NOMO-1 treated with DMSO at 0.1 percent for 48 hours (cell line): ENCODE results near the gene VMA21.

Experiments used
- DNase-seq: peaks from one replicate; lab custom pipeline; 2025; ENCODE audit not compliant: unreplicated experiment; lab: John Stamatoyannopoulos, UW

Gene VMA21

GRCh38 chrX:151396825-151397740 is at the start of gene VMA21:
Gene VMA21 (plus strand): TSS chrX:151397206. CDS start chrX:151397309, 103 bp downstream.
- DNase-seq, result peak; percentile 63

DNA sequence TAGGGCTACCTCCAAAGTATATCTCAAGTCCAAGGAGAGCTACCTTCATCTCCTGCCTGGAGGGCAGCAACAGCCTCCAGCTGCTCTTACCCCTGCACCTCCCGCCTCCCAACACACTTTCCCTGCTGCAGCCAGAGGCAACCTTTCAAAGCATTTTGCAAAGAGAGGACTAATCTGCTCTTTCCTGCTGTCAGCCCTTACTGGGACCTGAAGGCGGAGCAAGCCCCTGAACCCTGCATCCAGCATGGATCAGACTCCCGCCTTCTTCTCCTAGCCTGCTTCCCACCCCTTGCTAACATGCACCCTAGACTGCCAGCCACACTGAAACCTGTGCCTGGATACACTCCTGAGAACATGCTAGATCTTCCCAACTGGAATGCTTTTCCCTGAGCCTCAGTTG is 37.7 kb upstream of the VMA21 start:
- no peak for DNase-seq

DNA sequence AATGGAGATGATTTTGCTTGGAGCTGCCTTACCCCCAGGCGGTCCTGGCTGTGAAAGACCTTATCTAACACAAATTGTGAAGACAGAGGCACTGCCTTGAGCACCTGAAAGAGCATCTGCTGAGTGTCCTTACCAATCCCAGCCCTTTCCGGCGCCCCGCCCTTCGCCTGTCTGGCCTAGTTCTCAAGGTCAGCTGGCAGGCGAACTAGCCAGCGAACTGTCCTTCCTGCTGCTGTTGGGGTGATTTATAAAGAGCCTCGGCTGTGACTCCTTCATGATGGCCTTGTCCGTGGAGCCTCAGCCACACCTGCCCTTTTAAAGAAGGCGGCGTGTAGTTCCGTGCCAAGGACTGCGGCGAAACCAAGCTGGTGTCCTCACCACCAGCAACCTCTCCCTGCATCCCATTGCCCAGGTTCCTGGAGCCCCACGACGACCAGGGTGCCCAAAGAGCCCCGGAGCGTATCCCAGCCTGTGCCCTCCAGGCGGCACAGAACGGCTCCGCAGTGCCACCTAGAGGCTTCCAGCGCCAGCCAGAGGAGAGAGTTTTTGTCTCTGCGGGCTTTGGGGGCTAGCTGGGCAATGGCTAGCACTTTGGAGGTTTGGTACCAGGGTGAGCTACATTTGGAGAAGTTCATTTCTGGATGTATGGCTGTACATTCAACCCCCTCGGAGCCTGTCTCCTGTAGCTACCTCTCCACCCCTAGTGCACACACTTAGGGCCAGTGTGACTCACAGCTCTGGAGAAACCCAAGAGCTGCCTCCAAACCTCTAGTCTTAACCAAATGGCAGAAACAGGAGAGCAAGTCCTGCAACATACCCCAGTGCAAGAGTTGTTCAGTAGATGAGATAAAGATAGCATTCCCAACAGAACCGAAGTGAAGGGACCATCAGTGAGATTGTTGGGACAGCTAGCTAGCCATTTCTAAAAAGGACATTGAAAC is 36.8 kb upstream of the VMA21 start:
- DNase-seq, result no peak

DNA sequence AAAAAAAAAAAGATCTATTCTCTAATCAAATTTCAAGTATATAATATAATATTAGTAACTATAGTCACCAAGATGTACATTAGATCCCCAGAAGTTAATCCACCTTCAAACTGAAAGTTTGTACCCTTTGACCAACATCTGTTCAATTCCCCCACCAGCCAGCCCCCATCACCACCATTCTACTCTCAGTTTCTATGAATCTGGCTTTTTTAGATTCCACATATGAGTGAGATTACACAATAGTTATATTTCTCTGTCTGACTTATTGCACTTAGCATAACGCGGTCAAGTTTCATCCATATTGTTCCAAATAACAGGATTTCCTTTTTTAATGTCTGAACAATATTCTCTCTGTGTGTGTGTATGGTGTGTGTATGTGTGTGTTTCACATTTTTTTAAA is 33.7 kb upstream of the VMA21 start:
- DNase-seq, result no peak

- no peak for DNase-seq
These were observed 31.4 kb upstream of the VMA21 start for GRCh38 chrX:151365579-151365978.

- no peak for DNase-seq
These were observed 26.1 kb upstream of the VMA21 start for GRCh38 chrX:151370906-151371305.

DNA sequence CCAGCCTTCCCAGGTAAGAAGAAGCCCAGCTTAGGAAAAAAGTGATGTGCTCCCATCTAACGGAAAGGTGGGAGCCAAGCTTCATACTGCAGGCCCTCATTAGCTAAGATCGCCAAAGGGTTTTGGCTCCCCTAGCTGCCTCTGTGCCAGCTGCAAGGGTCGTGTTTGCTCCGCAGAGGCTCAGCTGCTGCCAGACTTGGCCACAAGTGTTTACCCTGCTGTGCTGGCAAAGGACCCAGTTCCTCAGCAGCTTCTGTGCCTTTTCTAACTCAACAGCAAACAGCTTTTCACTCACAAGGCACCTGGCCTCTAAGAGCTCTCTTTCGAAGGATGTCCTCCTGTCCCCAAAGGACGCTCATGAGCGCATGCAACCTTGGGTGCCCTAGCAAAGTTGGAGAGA is 12.2 kb upstream of the VMA21 start:
- DNase-seq, result no peak

DNA sequence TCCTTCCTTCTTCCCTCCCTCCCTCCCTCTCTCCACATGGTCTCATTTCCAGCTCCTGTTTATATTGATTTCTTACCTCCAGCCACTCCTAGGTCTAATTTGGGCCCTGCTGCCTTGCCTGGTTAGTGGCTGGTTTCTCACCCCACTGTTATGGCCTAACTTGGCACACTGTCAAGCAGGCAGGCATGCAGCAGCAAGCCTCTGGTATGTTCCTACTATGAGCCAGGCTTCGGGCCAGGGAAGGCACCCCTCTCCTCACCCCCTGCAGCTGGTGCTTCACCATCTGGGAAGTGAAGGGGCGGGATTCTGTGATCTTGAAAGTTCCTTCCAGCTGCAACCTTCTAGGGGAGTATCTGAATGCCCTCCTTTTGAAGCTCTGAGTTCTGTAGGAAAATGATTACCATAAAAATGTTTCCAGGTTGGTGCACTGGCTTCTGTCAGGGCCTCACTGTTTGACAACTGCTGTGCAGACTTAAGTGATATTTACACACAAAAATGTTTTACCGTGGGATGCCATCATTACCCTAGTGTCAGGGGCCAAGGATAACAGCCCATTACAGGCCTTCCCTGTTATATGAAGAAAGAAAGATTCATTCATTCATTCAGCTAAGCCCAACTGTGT is 10.1 kb upstream of the VMA21 start:
- DNase-seq, result no peak

- no peak for DNase-seq
These were observed 5.3 kb upstream of the VMA21 start for GRCh38 chrX:151391722-151392121.

GRCh38 chrX:151393514-151393913 is 3.5 kb upstream of the VMA21 start:
- peak; percentile 10 for DNase-seq

DNA sequence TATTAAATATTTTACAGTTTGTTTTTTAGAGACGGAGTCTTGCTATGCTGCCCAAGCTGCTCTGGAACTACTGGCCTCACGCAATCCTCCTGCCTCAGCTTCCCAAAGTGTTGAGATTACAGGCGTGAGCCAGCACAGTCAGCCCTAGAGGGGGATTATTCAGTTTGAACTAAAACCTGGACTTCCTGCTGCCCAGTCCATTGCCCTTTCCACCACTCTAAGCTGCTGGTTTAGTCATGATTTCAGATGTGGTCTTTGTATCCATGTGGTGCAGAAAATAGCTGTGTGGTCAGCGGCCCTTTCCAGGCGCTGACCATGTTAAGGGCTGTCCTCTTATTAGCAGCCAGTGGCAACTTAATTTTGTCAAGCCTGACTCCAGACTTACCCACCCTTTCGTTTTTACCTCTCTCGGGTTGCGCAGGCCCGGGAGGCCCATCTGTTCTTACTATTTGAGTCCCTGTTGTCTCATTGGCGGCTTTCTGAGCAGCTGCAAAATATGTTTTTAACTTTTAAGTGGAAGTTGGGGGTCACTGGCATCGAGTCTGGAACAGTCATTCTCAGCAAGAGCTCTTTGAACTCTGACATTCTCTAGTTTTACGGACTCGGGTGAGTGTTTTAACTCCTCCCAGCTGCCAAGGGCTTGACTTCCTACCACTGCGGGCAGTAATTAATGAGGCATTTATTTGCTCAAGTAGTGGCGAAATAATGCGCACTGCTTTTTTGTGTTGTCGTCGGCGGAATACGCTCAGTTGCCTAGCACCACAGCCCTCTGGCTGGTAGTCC is 773 bp upstream of the VMA21 start:
- peak; percentile 42 for DNase-seq

DNA sequence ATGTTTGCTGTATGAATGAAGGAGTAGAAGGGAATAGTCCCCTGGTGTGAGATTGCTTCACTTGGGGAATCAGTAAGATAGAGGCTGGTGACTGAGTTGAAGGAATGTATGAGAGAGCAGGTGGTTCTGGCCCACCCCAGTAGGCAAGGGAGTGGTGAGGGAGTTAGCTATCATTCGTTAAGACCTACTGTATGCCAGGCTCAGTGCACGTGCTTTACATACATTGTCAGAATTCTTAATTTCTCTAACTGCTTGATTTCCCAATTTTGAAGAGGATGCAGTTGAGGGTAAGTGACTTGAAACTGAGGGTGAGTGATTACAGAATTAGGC is 700 bp downstream of the VMA21 start:
- peak; percentile 6 for DNase-seq

DNA sequence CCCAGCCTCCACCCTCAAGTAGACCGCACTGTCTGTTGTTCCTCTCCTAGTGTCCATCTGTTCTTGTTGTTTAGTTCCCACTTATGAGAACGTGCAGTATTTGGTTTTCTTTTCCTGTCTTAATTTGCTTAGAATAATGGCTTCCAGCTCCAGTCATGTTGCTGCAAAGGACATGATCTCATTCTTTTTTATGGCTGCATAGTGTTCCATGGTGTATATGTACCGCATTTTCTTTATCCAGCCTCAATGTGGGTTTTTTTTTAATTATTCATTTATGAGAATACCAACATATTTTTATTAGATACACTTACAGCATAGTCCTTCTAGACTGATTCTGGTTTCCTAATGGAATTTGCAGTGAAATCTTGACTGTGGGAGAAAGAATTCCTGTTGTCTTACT is 1.3 kb downstream of the VMA21 start:
- no peak for DNase-seq

DNA sequence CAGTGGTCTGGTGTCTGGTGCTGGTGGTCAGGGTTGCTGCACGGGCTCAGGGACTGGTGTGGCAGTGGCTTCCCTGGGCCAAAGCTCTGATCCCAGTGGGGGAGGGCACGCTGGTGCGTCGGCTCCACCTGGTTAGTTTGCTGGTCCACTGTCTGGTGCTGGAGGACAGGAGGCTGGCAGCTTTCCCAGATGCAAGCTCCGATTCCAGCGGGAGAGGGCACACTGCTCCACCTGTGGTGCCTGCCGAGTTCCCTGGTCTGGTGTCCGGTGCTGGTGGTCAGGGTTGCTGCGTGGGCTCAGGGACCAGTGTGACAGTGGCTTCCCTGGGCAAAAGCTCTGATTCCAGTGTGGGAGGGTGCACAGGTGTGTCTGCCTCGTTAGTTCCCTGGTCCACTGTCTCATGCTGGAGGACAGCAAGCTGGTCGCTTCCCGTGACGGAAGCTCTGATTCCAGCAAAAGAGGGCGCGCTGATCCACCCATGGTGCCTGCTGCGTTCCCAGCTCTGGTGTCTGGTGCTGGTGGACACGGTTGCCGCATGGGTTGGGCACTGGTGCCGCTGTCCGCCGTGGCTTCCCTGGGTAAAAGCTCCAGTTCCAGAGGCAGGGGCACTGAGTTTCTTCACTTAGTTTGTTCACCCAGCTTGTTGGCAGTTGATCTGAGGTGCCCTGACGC is 5.8 kb downstream of the VMA21 start:
- no peak for DNase-seq

- no peak for DNase-seq
These were observed 19.6 kb downstream of the VMA21 start for GRCh38 chrX:151416579-151416978.

- no peak for DNase-seq
These were observed 22.8 kb downstream of the VMA21 start for GRCh38 chrX:151419782-151420181.

- no peak for DNase-seq
These were observed 27.5 kb downstream of the VMA21 start for GRCh38 chrX:151424505-151424904.

DNA sequence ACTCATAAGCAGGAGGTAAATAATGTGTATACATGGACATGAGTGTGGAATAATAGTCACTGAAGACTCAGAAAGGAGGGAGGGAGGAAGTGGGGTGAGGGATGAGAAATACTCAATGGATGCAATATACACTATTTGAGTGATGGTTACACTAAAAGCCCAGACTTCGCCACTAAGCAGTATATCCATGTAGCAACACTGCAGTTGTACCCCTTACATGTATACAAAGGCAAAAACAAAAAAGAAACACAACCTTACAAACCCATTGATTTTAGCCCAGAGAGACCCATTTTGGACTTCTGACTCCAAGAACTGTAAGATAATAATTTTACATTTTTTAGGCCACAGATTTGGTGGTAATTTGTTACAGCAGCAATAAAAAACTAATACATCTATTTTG is 51.5 kb downstream of the VMA21 start:
- no peak for DNase-seq

DNA sequence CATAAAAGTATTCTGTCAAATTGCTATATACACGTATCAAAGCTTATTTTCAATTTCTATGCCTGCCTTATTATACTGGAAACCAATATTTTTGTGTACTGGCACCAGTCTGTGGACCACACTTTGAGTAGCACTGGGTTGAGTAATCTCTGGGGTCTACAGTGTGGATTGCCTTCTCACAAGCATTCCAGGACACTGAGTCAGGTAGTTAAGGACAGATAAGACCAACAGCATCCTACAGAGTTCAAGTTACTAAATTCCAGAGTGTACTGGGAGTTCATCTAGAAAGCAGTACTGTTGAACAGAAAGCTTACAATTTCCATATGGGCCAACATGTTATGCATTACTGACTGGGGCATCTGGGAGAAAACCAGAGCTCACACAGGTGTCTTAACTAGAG is 61.8 kb downstream of the VMA21 start:
- no peak for DNase-seq
